ENCODE results near the gene ARHGEF6. TPM values are rescaled to one million over a fixed set of nuclear protein-coding genes. Genes with fewer than 3 reads are reported as not detected.

The ARHGEF6 gene
- total RNA-seq, 4 donors from 2014 or later, result 72.3 to 95.2 (median 72.9) TPM

DNA sequence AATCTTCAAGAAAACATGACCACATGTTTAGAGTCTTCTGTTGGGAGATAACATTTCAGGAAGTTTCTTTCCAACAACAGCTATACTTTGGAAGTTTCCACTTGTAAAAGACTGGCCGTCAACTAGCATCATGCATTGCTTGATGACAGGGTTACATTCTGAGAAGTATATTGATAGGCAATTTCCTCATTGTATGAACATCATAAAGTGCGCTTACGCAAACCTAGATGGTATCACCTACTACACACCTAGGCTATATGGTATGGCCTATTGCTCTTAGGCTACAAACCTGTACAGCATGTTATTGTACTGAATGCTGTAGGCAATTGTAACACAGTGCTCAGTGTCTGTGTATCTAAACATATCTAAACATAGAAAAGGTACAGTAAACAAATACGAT, 158.2 kb downstream of the ARHGEF6 start:
- TF ChIP-seq CTCF (IDR thresholded peaks at IDR 0.05; ENCODE audit: low read depth), result no peak

- no peak for TF ChIP-seq CTCF (IDR thresholded peaks at IDR 0.05; ENCODE audit: low read depth)
These were observed 160.0 kb downstream of the ARHGEF6 start for GRCh38 chrX:136620780-136621179.

DNA sequence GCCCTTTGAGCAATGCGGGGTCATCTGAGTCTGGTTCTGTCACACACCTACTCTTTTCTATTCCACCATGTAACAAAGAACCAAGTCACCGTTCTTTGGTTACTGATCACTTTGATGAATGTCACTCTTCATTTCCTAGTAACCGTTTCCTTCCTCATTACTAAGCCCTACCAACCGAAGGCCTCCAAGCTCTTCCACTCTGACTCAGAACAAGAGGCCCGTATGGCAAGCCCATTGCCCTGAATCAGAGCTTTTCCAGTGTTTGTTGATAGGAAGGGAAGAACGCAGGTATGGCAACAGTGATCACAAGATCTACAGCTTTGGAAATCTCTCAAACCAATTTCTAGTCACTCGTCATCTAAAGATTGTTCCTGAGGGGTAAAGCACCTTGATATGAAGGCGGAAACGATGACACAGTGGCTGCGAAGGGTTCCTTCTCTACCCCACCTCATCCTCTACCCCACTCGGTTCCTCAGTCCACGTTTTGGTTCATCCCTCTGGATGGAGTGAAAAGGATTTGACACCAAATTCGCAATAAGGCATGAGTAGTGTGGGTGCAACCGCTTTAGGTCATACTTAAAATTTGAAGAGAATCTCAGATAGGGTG, 160.7 kb downstream of the ARHGEF6 start:
- TF ChIP-seq CTCF (IDR thresholded peaks at IDR 0.05; ENCODE audit: low read depth), result no peak

DNA sequence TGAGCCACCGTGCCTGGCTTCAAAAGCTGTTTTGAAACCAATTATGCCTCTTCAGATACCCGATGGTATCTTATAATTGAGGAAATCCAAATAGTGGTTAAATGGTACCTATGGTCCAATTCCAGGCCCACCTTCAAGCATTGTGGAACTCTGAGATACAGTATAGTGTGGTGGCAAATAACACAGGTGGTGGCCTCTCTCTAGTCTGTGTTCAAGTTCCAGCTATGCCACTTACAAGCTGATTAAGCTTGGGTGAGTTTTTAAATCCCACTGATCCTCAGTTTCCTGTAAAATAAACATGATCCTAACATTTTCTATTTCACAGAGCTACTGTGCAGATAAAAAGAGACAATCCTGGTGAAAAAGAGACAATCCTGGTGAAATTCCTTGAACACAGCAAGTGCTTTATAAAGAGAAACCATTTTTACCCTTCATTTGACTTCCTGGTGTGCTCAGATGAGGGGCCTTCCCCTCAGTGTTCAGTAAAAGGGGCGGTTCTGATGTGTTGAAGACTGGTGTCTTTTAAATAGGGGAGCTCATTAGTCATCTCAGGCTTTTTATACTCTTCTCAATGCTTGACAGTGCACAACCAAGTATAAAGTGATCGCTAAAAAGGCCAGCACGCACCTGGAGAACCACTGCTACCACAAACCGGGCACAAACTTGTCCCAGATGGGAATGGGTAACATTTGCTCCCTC, 163.6 kb downstream of the ARHGEF6 start:
- TF ChIP-seq CTCF (IDR thresholded peaks at IDR 0.05; ENCODE audit: low read depth), result no peak

Small RNA genes within 50 kb of the gene (small RNA-seq; reads per million reads assigned to genes)
- gene RF00019, result 0.49 reads per million
- gene RNU6-972P, result not detected

Other genes with a start within 250 kb of the ARHGEF6 start
- not detected for gene VGLL1, start 248.7 kb downstream of the ARHGEF6 start, total RNA-seq
- under 1 TPM in 2 of 4 donors, not detected in 2; 0.33 to 0.51 TPM for gene CD40LG, start 132.8 kb downstream of the ARHGEF6 start, total RNA-seq
- 100 to 1,000 TPM; 158 to 212 (median 189) TPM for gene RBMX, start 99.8 kb upstream of the ARHGEF6 start, total RNA-seq

Data from subcutaneous adipose tissue (tissue), 4 donors.